ENCODE measurements around the gene VIM.
"Not testable (repeated sequence)": the region's sequence is repeated elsewhere in the genome, so short reads cannot be mapped to it uniquely, and the experiment has no call there.

Gene VIM

DNA sequence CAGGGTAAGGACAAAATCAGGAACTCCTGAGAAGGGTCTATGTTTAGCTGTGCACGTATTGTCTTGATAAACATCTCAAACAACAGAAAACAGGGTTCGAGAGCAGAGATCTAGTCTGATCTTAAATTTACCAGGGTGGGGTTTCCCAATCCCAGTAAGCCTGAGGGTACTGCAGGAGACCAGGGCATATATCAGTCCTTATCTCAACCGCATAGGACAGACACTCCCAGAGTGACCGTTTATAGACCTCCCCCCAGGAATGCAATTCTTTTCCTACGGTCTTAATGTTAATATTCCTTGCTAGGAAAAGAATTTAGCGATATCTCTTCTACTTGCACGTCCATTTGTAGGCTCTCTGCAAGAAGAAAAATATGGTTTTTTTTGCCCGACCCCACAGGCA lies 35.5 kb downstream of the VIM start:
- DNase-seq = no peak

GRCh38 chr10:17265468-17265867 lies 37.4 kb downstream of the VIM start:
- DNase-seq = no peak

DNA sequence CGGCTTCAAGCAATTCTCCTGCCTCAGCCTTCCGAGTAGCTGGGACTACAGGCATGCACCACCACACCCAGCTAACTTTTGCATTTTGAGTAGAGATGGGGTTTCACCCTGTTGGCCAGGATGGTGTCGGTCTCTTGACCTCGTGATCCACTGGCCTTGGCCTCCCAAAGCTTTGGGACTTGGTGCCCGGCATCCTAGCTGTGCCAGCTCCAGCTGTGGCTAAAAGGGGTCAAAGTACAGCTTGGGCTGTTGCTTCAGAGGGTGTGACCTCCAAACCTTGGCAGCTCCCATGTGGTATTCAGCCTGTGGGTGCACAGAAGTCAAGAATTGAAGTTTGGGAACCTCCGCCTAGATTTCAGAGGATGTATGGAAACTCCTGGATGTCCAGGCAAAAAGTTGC lies 38.5 kb downstream of the VIM start:
- not testable (repeated sequence) for DNase-seq

- no peak for DNase-seq
These were observed 44.6 kb downstream of the VIM start for GRCh38 chr10:17272648-17273047.

DNA sequence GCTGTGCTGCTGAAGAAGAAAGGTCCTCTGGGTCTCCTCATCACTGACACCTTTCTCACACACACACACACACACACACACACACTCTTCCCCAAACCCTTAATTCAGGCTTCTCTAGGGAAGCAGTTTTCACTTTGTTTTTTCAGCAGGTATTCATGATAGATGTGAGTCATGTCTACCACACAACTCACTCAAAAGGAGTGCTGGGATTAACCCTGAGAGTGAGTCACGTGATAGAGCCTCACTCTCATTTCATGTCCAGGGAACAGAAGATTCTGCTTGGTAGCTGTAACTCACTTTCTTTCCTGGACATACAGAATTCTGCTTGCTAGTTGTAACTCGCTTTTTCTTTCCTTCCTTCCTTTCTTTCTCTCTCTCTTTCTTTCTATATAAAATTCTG lies 45.4 kb downstream of the VIM start:
- no peak for DNase-seq

GRCh38 chr10:17276756-17277424 lies 48.8 kb downstream of the VIM start:
- no peak for DNase-seq

DNA sequence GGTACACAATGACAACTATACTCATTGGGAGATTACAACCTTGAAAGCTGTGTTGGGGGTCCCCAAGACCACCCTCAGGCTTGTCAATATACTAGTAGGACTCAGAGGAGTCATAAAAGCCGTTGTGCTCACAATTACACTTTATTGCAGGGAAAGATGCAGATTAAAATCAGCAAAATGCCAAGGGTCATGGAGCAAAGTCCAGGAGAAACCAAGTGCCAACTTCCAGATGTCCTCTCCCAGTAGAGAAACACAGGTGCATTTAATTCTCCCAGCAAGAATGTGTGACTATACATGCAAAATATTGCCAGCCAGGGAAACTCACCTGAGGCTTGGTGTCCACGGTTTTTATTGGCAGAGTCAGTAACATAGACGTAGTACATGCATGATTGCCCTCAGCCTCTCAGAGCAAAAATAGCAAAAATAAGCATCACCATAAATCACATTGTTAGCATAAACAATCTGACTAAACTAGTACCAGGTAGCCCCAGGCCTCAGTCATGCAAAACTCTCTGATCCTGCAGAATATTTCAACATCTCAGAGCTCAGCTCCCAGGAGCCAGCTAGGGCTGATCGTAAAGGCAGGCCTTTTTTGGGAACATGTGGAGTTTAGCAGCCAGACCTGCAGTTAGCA lies 50.7 kb downstream of the VIM start:
- DNase-seq = no peak

DNA sequence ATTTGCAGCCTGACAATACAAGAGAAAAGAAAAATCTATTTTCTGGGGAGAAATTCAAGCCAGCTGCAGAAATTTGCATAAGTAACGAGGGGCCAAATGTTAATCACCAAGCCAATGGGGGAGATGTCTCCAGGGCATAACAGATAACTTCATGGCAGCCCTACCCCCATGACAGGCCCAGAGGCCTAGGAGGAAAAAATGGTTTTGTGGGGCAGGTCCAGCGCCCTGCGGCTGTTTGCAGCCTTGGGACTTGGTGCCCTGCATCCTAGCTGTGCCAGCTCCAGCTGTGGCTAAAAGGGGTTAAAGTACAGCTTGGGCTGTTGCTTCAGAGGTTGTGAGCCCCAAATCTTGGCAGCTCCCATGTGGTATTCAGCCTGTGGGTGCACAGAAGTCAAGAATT lies 54.3 kb downstream of the VIM start:
- DNase-seq = no peak

- no peak for DNase-seq
These were observed 58.8 kb downstream of the VIM start for GRCh38 chr10:17286562-17287550.
